Inferior parietal cortex (tissue), 1 donor: ENCODE results near the gene SPAG16.
"Not testable (repeated sequence)": the region's sequence is repeated elsewhere in the genome, so short reads cannot be mapped to it uniquely, and the experiment has no call there.

Source experiments
- DNase-seq: peaks from one replicate; pipeline ENCODE4 v3.0.0-alpha.2; 2016; ENCODE audit errors: extremely low spot score

SPAG16 gene

GRCh38 chr2:213271947-213272346 is 12.3 kb upstream of the SPAG16 start:
- DNase-seq: no peak

DNA sequence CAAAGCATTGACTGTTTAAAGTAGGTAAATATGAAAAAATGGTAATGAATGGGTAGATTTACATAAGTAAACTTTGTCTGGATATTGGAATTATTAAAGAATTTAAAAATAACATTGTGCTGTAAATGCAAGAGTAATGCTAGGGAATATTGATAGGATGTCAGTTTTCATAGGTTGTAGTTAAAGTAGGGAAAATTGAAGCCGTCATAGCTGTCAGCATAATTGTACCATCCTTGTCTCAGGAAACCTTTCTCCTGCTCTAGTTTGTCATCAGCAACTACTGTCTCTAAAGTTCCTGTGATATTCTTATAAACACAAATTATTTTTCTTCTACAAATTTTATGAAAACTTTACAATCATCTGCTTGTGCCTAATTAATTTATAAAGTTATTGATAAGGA is 10.1 kb upstream of the SPAG16 start:
- no peak for DNase-seq

GRCh38 chr2:213275265-213275664 is 9.0 kb upstream of the SPAG16 start:
- DNase-seq: no peak

- not testable (repeated sequence) for DNase-seq
Measured at GRCh38 chr2:213277134-213277533, 7.1 kb upstream of the SPAG16 start.

- DNase-seq: no peak
Measured at GRCh38 chr2:213279116-213279620, 5.1 kb upstream of the SPAG16 start.

DNA sequence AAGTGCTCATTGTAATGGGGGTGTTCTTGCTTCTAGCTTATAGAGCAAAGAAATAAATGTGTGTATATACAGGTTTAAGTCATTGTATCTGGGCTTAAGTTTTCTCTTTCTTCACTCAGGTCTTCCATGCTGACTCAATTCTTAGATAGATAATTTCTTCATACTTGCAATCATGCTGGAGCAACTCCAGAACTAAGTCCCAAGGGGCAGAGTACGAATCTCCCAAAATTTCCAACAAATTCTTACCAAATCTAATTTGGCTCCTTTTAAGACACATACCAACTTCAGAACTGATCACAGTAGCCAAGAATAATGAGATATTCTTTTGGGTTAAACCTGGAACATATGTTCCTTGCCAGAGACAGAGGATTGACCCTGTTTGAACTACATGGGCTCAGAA is 4.3 kb upstream of the SPAG16 start:
- no peak for DNase-seq

GRCh38 chr2:213281156-213281555 is 3.1 kb upstream of the SPAG16 start:
- no peak for DNase-seq

DNA sequence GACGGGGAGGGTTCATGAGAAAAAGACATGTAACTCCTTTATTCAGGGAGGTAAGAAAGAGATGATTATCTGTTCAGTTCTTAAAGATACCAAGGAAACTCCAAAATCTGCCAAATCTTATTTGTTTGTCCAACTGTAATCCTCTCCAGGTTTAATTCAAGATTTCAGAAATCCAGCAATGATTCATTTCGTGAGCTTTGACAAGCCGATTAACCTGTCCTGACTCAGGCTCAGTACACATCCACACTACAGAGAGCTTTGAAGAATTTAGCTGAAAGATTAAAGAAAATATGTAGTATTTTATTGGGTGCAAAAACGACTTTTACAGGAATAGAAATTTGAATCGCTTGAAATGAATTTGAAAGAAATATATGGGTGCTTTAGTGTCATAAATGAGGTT is 1.1 kb downstream of the SPAG16 start:
- DNase-seq: no peak

DNA sequence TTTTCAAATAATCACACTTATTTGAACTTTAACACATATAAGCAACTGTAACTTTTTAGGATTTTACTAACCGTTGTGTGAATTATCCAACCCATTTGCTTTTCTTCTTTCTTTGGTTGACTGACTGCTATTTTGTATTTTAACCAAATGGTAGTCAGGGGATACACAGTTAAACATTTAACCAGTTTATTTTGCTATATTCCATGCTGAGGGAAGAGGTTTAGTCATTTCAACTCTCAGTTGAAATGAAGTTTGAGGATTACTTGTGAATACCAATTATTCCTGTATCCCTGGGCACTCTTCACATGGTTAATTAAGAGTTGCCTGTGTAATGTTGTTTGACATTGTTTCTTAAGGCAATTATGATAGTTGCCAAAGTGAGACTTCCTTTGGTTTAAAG is 1.9 kb downstream of the SPAG16 start:
- no peak for DNase-seq

DNA sequence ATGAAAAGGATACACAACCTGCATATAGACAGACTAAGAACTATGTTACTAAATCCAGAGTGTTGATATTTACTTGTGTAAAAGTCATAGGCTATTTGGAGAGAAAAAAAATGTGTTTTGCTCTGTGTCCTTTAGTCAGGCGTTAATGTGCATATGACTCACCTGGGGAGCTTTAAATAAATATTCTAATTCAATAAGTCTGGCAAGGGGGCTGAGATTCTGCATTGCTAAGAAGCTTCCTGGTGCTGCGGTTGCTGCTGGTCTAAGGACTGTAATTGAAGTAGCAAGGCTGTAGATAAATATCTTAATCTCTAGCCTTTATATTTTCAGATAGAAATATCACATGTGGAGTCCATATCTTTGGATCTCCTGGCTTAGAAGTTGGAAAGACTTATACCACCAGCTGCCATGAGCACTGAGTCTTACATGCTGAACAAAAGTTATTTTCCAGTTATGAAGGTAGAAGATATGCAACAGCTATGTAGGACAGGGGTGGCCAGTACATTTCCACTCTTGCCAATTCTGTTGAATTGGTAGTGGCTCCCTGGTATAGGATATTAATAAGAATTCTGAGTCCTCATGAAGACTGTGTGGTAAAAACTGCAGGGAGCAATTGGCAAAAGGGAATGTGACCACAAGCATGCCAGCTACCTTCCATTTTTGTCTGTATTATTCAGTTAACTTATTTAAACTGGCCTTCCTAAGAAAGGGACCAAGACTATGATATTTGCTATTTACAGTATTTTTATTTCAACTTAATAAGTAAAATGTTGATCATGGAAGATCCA is 4.8 kb downstream of the SPAG16 start:
- DNase-seq: no peak

GRCh38 chr2:213290501-213290900 is 6.2 kb downstream of the SPAG16 start:
- DNase-seq: no peak

DNA sequence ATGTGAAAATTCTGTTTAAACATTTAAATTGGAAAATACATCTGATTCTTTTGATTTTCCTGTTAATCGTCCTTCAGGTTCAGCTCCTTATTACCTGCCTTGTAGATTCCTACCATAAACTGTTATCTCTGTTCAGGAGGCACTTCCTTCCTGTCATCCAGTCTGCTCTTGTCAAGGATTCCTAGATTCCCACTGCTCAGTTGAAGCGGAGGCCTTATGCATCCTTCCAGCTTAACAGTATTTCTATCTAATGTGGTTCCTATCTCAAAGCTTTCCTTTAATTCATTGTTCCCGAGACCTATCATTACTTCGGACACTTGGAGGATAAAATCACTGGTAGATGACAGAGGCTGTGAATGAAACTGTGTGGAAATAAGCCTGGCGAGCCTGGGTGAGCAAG is 12.0 kb downstream of the SPAG16 start:
- DNase-seq: no peak

- no peak for DNase-seq
Measured at GRCh38 chr2:213306316-213306942, 22.2 kb downstream of the SPAG16 start.

GRCh38 chr2:213315168-213315876 is 31.1 kb downstream of the SPAG16 start:
- peak; percentile 8 for DNase-seq

GRCh38 chr2:213316001-213316735 is 31.9 kb downstream of the SPAG16 start:
- DNase-seq: no peak

- no peak for DNase-seq
Measured at GRCh38 chr2:213317929-213318328, 33.7 kb downstream of the SPAG16 start.

DNA sequence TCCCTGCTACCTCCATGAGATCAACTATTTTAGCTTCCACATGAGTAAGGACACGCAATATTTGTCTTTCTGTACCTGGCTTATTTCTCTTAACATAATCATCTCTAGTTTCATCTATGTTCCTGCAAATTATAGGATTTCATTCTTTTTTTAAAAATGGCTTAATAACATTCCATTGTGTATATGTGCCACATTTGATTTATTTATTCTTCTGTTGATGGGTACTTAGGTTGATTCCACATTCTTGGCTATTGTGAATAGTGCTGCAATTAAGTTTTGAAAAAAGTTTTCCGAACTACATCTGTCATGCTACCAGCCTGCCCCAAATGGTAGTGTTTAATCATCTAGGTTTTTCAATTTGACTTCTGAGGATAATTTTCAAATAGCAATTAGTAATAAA is 36.3 kb downstream of the SPAG16 start:
- DNase-seq: no peak

- no peak for DNase-seq
Measured at GRCh38 chr2:213336253-213336770, 52.0 kb downstream of the SPAG16 start.

GRCh38 chr2:213353419-213353818 is 69.2 kb downstream of the SPAG16 start:
- no peak for DNase-seq

DNA sequence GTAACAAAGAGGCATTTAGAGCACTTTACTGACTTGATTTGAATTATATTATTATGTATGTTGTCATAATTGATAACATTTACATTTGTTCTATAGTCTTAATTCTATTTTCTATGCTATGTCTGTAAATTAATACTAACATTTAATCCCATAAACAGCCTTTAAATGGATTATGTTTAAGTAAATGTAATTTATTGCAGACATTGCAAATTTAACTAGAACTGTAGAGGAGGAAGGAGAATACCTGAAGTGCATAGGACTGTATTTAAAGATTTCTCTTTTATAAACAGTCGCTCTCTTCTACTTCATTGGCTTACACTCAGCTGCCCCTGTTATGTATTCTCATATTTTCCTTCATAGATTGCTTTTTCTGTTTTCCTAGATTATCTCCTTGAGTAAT is 92.4 kb downstream of the SPAG16 start:
- DNase-seq: no peak

DNA sequence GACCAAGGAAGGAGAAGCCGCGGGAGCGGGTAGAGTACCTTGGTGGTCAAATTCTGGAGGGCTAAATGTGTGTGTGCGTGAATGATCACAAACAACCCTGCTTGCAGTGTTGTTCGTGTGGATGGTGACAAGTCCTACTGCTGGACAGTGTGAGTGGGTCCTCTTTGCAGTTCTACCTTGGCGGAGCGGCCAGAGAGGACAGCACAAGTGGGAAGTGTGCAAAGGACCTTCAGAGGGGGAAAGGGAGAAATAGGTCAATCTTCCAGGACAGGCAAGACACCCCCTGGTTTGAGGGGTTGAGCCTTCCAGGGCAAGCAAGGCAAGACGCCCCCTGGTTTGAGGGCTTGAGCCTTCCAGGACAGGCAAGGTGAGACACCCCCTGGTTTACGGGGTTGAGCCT is 122.8 kb downstream of the SPAG16 start:
- DNase-seq: not testable (repeated sequence)
